GM12801 (cell line): ENCODE data around the gene SPPL2A.

Source experiments
- TF ChIP-seq, protein P1 (sequence below): IDR thresholded peaks from one replicate; pipeline ENCODE4 v1.5.1; 2011; ENCODE audit warnings: control low read depth; ENCODE audit not compliant: insufficient read length; ENCODE audit errors: extremely low read depth

SPPL2A gene

GRCh38 chr15:50655555-50655954 is 110.0 kb downstream of the SPPL2A start:
- TF ChIP-seq, protein P1, sequence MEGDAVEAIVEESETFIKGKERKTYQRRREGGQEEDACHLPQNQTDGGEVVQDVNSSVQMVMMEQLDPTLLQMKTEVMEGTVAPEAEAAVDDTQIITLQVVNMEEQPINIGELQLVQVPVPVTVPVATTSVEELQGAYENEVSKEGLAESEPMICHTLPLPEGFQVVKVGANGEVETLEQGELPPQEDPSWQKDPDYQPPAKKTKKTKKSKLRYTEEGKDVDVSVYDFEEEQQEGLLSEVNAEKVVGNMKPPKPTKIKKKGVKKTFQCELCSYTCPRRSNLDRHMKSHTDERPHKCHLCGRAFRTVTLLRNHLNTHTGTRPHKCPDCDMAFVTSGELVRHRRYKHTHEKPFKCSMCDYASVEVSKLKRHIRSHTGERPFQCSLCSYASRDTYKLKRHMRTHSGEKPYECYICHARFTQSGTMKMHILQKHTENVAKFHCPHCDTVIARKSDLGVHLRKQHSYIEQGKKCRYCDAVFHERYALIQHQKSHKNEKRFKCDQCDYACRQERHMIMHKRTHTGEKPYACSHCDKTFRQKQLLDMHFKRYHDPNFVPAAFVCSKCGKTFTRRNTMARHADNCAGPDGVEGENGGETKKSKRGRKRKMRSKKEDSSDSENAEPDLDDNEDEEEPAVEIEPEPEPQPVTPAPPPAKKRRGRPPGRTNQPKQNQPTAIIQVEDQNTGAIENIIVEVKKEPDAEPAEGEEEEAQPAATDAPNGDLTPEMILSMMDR, result no peak

- TF ChIP-seq, protein P1, result no peak
These were observed 112.3 kb downstream of the SPPL2A start for GRCh38 chr15:50653156-50653743.

GRCh38 chr15:50652671-50653070 is 112.8 kb downstream of the SPPL2A start:
- TF ChIP-seq, protein P1, result no peak
